ENCODE results near the gene LGR6. TPM values are rescaled to one million over a fixed set of nuclear protein-coding genes. Genes with fewer than 3 reads are reported as not detected.
"Not testable (repeated sequence)": the region's sequence is repeated elsewhere in the genome, so short reads cannot be mapped to it uniquely, and the experiment has no call there.

LGR6 gene
- 1 to 10 TPM; 8.1 to 8.3 TPM for total RNA-seq
- 18.4 TPM for polyA plus RNA-seq (ENCODE audit: insufficient read depth, low read depth, low replicate concordance)
- long read RNA-seq, donor 1 = 0 reads
- long read RNA-seq, donor 2 = 0 reads

- H3K4me3 ChIP-seq = peak within 1 kb of the TSS in 1 of 2 donors; percentile 18
- peak in 2 of 3 experiments; percentile 15 to 16 for TF ChIP-seq CTCF (IDR thresholded peaks at IDR 0.05)
- no peak for TF ChIP-seq POLR2A (IDR thresholded peaks at IDR 0.05)
- WGBS, 2 donors = 2 to 5% methylated on average over 32 to 37 of the region's 61 CpGs
These were observed at the start of gene LGR6 for GRCh38 chr1:202193614-202194327. TSS of gene LGR6 (plus strand) at chr1:202193799. CDS start at chr1:202193990, 191 bp downstream.

GRCh38 chr1:202144402-202145067 is 49.1 kb upstream of the LGR6 start, which contains the start of gene ARL8A:
TSS of gene ARL8A (minus strand) at chr1:202144737. CDS start at chr1:202144572, 165 bp downstream.
- Histone ChIP-seq H3K4me1 (peaks cover 14% of the 10 kb centered on the region), H3K36me3 (ENCODE audit: low read depth, missing control alignments) (no peaks in the 10 kb centered on the region), H3K27me3 (no peaks in the 10 kb centered on the region), H3K9me3 (no peaks in the 10 kb centered on the region), H3K27ac (peak within 1 kb of the TSS; percentile 88 to 90), H3K4me3 (peak within 1 kb of the TSS; percentile 88 to 93)
- TF ChIP-seq CTCF (IDR thresholded peaks at IDR 0.05) (no peak), POLR2A (IDR thresholded peaks at IDR 0.05) (no peak)
- peak; percentile 70 for DNase-seq
- intact Hi-C loops (cut with DNase I; ENCODE audit: low total_unique reads) = no loop called here
- 0% methylated on average over 4 to 52 of the region's 82 CpGs for WGBS, 2 donors

More at GRCh38 chr1:202193614-202194327, at the start of gene LGR6:
- no peak for DNase-seq
- Histone ChIP-seq H3K27me3 (no peaks in the 10 kb centered on the region), H3K27ac (no peak within 1 kb of the TSS), H3K4me1 (peaks cover 7% of the 10 kb centered on the region), H3K36me3 (ENCODE audit: low read depth, missing control alignments) (no peaks in the 10 kb centered on the region), H3K9me3 (no peaks in the 10 kb centered on the region)
- intact Hi-C loops (cut with DNase I; ENCODE audit: low total_unique reads) = no loop called here

- H3K4me1 ChIP-seq = peaks cover 14% of the 10 kb centered on the region
- H3K36me3 ChIP-seq (ENCODE audit: low read depth, missing control alignments) = no peaks in the 10 kb centered on the region
- no peaks in the 10 kb centered on the region for H3K9me3 ChIP-seq
- DNase-seq = no peak
- H3K4me3 ChIP-seq = peak overlapping the region; percentile 88 to 93
- TF ChIP-seq CTCF (IDR thresholded peaks at IDR 0.05) (no peak), POLR2A (IDR thresholded peaks at IDR 0.05) (no peak)
- H3K27me3 ChIP-seq = no peaks in the 10 kb centered on the region
- WGBS, 2 donors = 5 to 6% methylated on average over 13 of the region's 13 CpGs
- intact Hi-C loops (cut with DNase I; ENCODE audit: low total_unique reads) = no loop called here
- peak overlapping the region; percentile 83 to 90 for H3K27ac ChIP-seq
These were observed 48.4 kb upstream of the LGR6 start for GRCh38 chr1:202145068-202145743.

- DNase-seq; H3K36me3 ChIP-seq (ENCODE audit: low read depth, missing control alignments); H3K4me3 ChIP-seq; H3K27me3 ChIP-seq; intact Hi-C loops (cut with DNase I; ENCODE audit: low total_unique reads); H3K27ac ChIP-seq; H3K9me3 ChIP-seq: not testable (repeated sequence)
- WGBS, 2 donors = 81 to 95% methylated on average over 8 of the region's 8 CpGs
- peaks cover 14% of the 10 kb centered on the region for H3K4me1 ChIP-seq
These were observed 47.9 kb upstream of the LGR6 start for GRCh38 chr1:202145744-202146140.

GRCh38 chr1:202146279-202146678 is 47.3 kb upstream of the LGR6 start:
- Histone ChIP-seq H3K27ac (no peak overlapping the region), H3K4me1 (peaks cover 14% of the 10 kb centered on the region), H3K27me3 (no peaks in the 10 kb centered on the region), H3K4me3 (no peak overlapping the region), H3K36me3 (ENCODE audit: low read depth, missing control alignments) (no peaks in the 10 kb centered on the region), H3K9me3 (no peaks in the 10 kb centered on the region)
- WGBS, 2 donors = 91 to 92% methylated on average over 5 of the region's 5 CpGs
- no peak for TF ChIP-seq POLR2A (IDR thresholded peaks at IDR 0.05)
- no peak for TF ChIP-seq CTCF (IDR thresholded peaks at IDR 0.05)
- DNase-seq = no peak
- intact Hi-C loops (cut with DNase I; ENCODE audit: low total_unique reads) = no loop called here

All from testis (tissue), 5 donors.